Hepatocyte (in vitro differentiated cells): ENCODE measurements around the gene GDF9. TPM values are rescaled to one million over a fixed set of nuclear protein-coding genes. Genes with fewer than 3 reads are reported as not detected.

ENCODE experiments used
- DNase-seq: peaks from one replicate; pipeline ENCODE4 v3.0.0-alpha.2; 2016; ENCODE audit warnings: low spot score
- H2AFZ ChIP-seq: fragments of 200-600 bp; sonication (generic); 2 replicates; pipeline ENCODE4 v1.6.0; 2016; ENCODE audit warnings: antibody characterized with exemption, mild to moderate bottlenecking
- H3K27ac ChIP-seq: fragments of 200-600 bp; sonication (generic); 2 replicates; pipeline ENCODE4 v1.5.1; 2016; ENCODE audit warnings: mild to moderate bottlenecking
- H3K27me3 ChIP-seq: fragments of 200-600 bp; sonication (generic); 2 replicates; pipeline ENCODE4 v1.6.1; 2016
- H3K36me3 ChIP-seq: fragments of 200-600 bp; sonication (generic); replicated peaks from 2 replicates; pipeline ENCODE4 v1.5.1; 2016; ENCODE audit warnings: low read depth; ENCODE audit not compliant: insufficient read depth
- H3K4me1 ChIP-seq: fragments of 200-600 bp; sonication (generic); 2 replicates; pipeline ENCODE4 v1.5.1; 2016; ENCODE audit warnings: mild to moderate bottlenecking, moderate library complexity; ENCODE audit not compliant: insufficient read depth
- H3K4me2 ChIP-seq: fragments of 200-600 bp; sonication (generic); 2 replicates; pipeline ENCODE4 v1.6.0; 2016
- H3K4me3 ChIP-seq: fragments of 200-600 bp; sonication (generic); 2 replicates; pipeline ENCODE4 v1.5.1; 2016; ENCODE audit warnings: mild to moderate bottlenecking
- H3K79me2 ChIP-seq: fragments of 200-600 bp; sonication (generic); 2 replicates; pipeline ENCODE4 v1.6.0; 2017; ENCODE audit warnings: mild to moderate bottlenecking
- H3K9me2 ChIP-seq: fragments of 200-600 bp; sonication (generic); replicated peaks from 2 replicates; pipeline ENCODE4 v1.6.0; 2017; ENCODE audit warnings: mild to moderate bottlenecking; ENCODE audit not compliant: insufficient read depth
- H3K9me3 ChIP-seq: fragments of 200-600 bp; sonication (generic); 2 replicates; pipeline ENCODE4 v1.5.1; 2016; ENCODE audit warnings: low read depth, mild to moderate bottlenecking
- H4K20me1 ChIP-seq: fragments of 200-600 bp; sonication (generic); 2 replicates; pipeline ENCODE4 v1.6.0; 2016; ENCODE audit warnings: mild to moderate bottlenecking; ENCODE audit not compliant: insufficient read depth, poor library complexity, severe bottlenecking
- EZH2 ChIP-seq: fragments of 200-600 bp; sonication (generic); IDR thresholded peaks from 2 replicates; pipeline ENCODE4 v1.6.1; 2016; ENCODE audit warnings: antibody characterized with exemption, mild to moderate bottlenecking, borderline replicate concordance
- EZH2phosphoT487 ChIP-seq: fragments of 200-600 bp; sonication (generic); IDR thresholded peaks from one replicate; pipeline ENCODE4 v1.6.1; 2018; ENCODE audit warnings: antibody characterized with exemption, mild to moderate bottlenecking, low read depth, moderate library complexity; ENCODE audit not compliant: unreplicated experiment, severe bottlenecking
- WGBS: methylation state at CpG from one replicate; pipeline ENCODE4 v1.1.6; 2016; ENCODE audit warnings: low lambda C conversion rate; ENCODE audit errors: missing lambda C conversion rate; 5-methylcytosine and 5-hydroxymethylcytosine counted together
- polyA plus RNA-seq: library from polyadenylated mRNA; unstranded; fragments of >200 nt; fragmentation: Nextera tagmentation; extraction: Ambion mirVana; gene quantifications from 2 replicates; pipeline ENCODE4 v1.2.1, GENCODE V29; 2016
- total RNA-seq: library from RNA; depleted of rRNA; stranded (reverse); fragments of >200 nt; gene quantifications from 2 replicates; pipeline ENCODE4 v1.2.3, GENCODE V29; 2014
- TF ChIP-seq, protein P1 (sequence below): fragments of 200-600 bp; sonication (generic); IDR thresholded peaks from 2 replicates; pipeline ENCODE4 v1.5.1; 2016; ENCODE audit warnings: antibody characterized with exemption, mild to moderate bottlenecking; ENCODE audit not compliant: poor library complexity

The GDF9 gene
- total and polyA plus RNA-seq, 2 experiments from 2014 or later = 1.7 to 2.2 TPM

GRCh38 chr5:132907161-132907560, 40.9 kb upstream of the GDF9 start:
- H3K27me3 ChIP-seq = no peaks in the 10 kb centered on the region
- H3K4me3 ChIP-seq = no peak overlapping the region
- H3K27ac ChIP-seq = peak overlapping the region; percentile 30
- H3K79me2 ChIP-seq = peaks cover 84% of the 10 kb centered on the region
- WGBS = 94% methylated on average over 2 of the region's 2 CpGs
- H3K4me2 ChIP-seq = no peak overlapping the region
- H2AFZ ChIP-seq = no peak overlapping the region
- no peaks in the 10 kb centered on the region for H3K9me3 ChIP-seq
- H4K20me1 ChIP-seq = peaks cover 30% of the 10 kb centered on the region
- no peaks in the 10 kb centered on the region for H3K36me3 ChIP-seq
- no peaks in the 10 kb centered on the region for H3K9me2 ChIP-seq
- H3K4me1 ChIP-seq = no peaks in the 10 kb centered on the region
- TF ChIP-seq, protein P1, sequence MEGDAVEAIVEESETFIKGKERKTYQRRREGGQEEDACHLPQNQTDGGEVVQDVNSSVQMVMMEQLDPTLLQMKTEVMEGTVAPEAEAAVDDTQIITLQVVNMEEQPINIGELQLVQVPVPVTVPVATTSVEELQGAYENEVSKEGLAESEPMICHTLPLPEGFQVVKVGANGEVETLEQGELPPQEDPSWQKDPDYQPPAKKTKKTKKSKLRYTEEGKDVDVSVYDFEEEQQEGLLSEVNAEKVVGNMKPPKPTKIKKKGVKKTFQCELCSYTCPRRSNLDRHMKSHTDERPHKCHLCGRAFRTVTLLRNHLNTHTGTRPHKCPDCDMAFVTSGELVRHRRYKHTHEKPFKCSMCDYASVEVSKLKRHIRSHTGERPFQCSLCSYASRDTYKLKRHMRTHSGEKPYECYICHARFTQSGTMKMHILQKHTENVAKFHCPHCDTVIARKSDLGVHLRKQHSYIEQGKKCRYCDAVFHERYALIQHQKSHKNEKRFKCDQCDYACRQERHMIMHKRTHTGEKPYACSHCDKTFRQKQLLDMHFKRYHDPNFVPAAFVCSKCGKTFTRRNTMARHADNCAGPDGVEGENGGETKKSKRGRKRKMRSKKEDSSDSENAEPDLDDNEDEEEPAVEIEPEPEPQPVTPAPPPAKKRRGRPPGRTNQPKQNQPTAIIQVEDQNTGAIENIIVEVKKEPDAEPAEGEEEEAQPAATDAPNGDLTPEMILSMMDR = no peak
- no peak for TF ChIP-seq EZH2
- no peak for TF ChIP-seq EZH2phosphoT487
- no peak for DNase-seq

DNA sequence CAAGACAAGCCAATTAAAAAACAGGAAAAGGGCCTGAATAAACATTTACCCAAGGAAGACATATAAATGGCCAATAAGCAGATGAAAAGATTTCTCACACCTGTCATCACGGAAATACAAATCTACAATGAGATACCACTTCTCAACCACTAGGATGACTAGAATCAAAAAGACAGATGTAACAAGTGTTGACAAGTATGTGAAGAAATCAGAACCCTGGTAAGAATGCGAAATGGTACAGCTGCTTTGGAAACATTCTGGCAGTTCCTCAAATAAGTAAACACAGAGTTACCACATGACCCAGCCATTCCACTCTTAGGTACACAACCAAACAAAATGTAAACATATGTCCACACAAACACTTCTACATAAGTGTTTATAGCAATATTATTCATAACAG, 39.7 kb upstream of the GDF9 start:
- Histone ChIP-seq H3K79me2 (peaks cover 83% of the 10 kb centered on the region), H3K36me3 (no peaks in the 10 kb centered on the region)
- WGBS = 75% methylated on average over 2 of the region's 2 CpGs

GRCh38 chr5:132901730-132902129, 35.5 kb upstream of the GDF9 start:
- H3K4me1 ChIP-seq = no peaks in the 10 kb centered on the region
- peaks cover 32% of the 10 kb centered on the region for H4K20me1 ChIP-seq
- 97% methylated on average over 3 of the region's 3 CpGs for WGBS
- H3K79me2 ChIP-seq = peaks cover 74% of the 10 kb centered on the region
- no peak overlapping the region for H3K27ac ChIP-seq
- no peaks in the 10 kb centered on the region for H3K27me3 ChIP-seq
- no peaks in the 10 kb centered on the region for H3K9me3 ChIP-seq
- H3K4me3 ChIP-seq = no peak overlapping the region
- no peak overlapping the region for H3K4me2 ChIP-seq
- H3K9me2 ChIP-seq = no peaks in the 10 kb centered on the region
- no peaks in the 10 kb centered on the region for H3K36me3 ChIP-seq
- no peak overlapping the region for H2AFZ ChIP-seq
- DNase-seq = no peak
- TF ChIP-seq, protein P1 = peak; percentile 14
- TF ChIP-seq EZH2phosphoT487 = no peak
- TF ChIP-seq EZH2 = no peak

More for the DNA sequence above, 39.7 kb upstream of the GDF9 start:
- no peak overlapping the region for H3K4me3 ChIP-seq
- no peak for TF ChIP-seq EZH2phosphoT487
- TF ChIP-seq EZH2 = no peak
- TF ChIP-seq, protein P1 = no peak
- no peaks in the 10 kb centered on the region for H3K27me3 ChIP-seq
- peaks cover 30% of the 10 kb centered on the region for H4K20me1 ChIP-seq
- H3K4me2 ChIP-seq = no peak overlapping the region
- no peak overlapping the region for H2AFZ ChIP-seq
- no peaks in the 10 kb centered on the region for H3K4me1 ChIP-seq
- no peaks in the 10 kb centered on the region for H3K9me2 ChIP-seq
- peak; percentile 17 for DNase-seq
- H3K9me3 ChIP-seq = no peaks in the 10 kb centered on the region
- H3K27ac ChIP-seq = peak overlapping the region; percentile 30

DNA sequence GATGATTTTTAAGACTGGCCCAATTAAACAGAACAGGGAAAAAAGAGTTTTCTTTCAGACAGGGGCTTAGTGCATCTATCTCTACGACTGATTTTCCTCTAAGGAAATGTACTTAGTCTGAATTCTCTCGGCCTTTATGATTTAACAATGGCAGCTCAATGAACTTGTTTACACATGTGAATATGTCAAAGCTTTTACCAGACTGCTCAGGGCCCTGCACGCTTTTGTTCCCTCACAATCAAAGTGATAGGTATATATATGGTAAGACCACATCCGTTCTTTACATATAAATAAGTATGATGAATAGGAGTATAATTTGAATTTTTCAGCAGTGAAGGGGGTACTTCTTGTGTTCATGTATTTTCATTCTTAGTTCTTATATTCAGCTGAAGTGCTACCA, 34.8 kb upstream of the GDF9 start:
- no peak for TF ChIP-seq EZH2phosphoT487
- no peak for TF ChIP-seq EZH2
- TF ChIP-seq, protein P1 = no peak
- H3K4me1 ChIP-seq = no peaks in the 10 kb centered on the region
- no peaks in the 10 kb centered on the region for H3K36me3 ChIP-seq
- peaks cover 70% of the 10 kb centered on the region for H3K79me2 ChIP-seq
- H3K4me3 ChIP-seq = no peak overlapping the region
- no peaks in the 10 kb centered on the region for H3K27me3 ChIP-seq
- no peaks in the 10 kb centered on the region for H3K9me3 ChIP-seq
- no peak overlapping the region for H3K4me2 ChIP-seq
- H3K27ac ChIP-seq = no peak overlapping the region
- H3K9me2 ChIP-seq = no peaks in the 10 kb centered on the region
- no peak for DNase-seq
- H2AFZ ChIP-seq = no peak overlapping the region
- WGBS = 87% methylated on average over 4 of the region's 4 CpGs
- H4K20me1 ChIP-seq = peaks cover 26% of the 10 kb centered on the region
